Stomach (tissue), 9 donors: ENCODE results near the gene ITPRID1. TPM values are rescaled to one million over a fixed set of nuclear protein-coding genes. Genes with fewer than 3 reads are reported as not detected.

Experiments used
- DNase-seq, 2 donors: peaks; one replicate each; pipeline versions ENCODE4 v3.0.0 to v3.0.0-alpha.2; 2013 to 2019
- H3K27ac ChIP-seq, 5 donors: fragments of 200-600 bp in 4 of 5; sonication (generic) in 4 of 5; one replicate each; pipeline ENCODE4 v1.5.1; 2013 to 2019; ENCODE audit warnings: mild to moderate bottlenecking in 1 of 5, moderate library complexity in 1 of 5
- H3K27me3 ChIP-seq, 3 donors: fragments of 200-600 bp; sonication (generic); one replicate each; pipeline ENCODE4 v1.5.1; 2017 to 2019; ENCODE audit warnings: mixed run types in 1 of 3
- H3K36me3 ChIP-seq, 4 donors: fragments of 200-600 bp; sonication (generic); 1 replicate in 3 of 4; 2 replicates in 1 of 4; pipeline ENCODE4 v1.5.1; 2016 to 2019
- H3K4me1 ChIP-seq, 4 donors: fragments of 200-600 bp; sonication (generic); one replicate each; pipeline ENCODE4 v1.5.1; 2016 to 2019
- H3K4me3 ChIP-seq, 4 donors: fragments of 200-600 bp; sonication (generic) in 3 of 4; one replicate each; pipeline ENCODE4 v1.5.1; 2016 to 2019; ENCODE audit warnings: mild to moderate bottlenecking in 1 of 4
- H3K9me3 ChIP-seq, 4 donors: fragments of 200-600 bp; sonication (generic); one replicate each; pipeline ENCODE4 v1.5.1; 2016 to 2019
- CTCF ChIP-seq, 7 experiments: fragments of 450-650 bp in 4 of 7; fragments of 200-600 bp in 3 of 7; sonication (generic) in 3 of 7; IDR thresholded peaks; one replicate each; pipeline ENCODE4 v1.5.1; 2016 to 2019; ENCODE audit warnings: antibody characterized with exemption in 7 of 7, control low read depth in 2 of 7, mild to moderate bottlenecking in 1 of 7
- EP300 ChIP-seq: sonication (generic); formaldehyde crosslinking; IDR thresholded peaks from one replicate; pipeline ENCODE4 v1.6.1; 2017; ENCODE audit warnings: antibody characterized with exemption
- POLR2A ChIP-seq, 4 donors: fragments of 450-650 bp; IDR thresholded peaks; one replicate each; pipeline ENCODE4 v1.6.1; 2016; ENCODE audit warnings: antibody characterized with exemption in 4 of 4, control low read depth in 2 of 4, mild to moderate bottlenecking in 1 of 4, moderate library complexity in 1 of 4
- POLR2AphosphoS5 ChIP-seq, 3 donors: sonication (generic); formaldehyde crosslinking; IDR thresholded peaks; one replicate each; pipeline ENCODE4 v1.6.1; 2016; ENCODE audit warnings: antibody characterized with exemption in 3 of 3
- WGBS, 5 donors: extraction: QIAGEN DNeasy Blood & Tissue Kit in 3 of 5; methylation state at CpG; one replicate each; pipeline versions ENCODE4 v1.1.5 to v1.1.7; 2013 to 2018; 5-methylcytosine and 5-hydroxymethylcytosine counted together
- intact Hi-C: fragments of 100-400 bp; cut with DNase I; formaldehyde crosslinking; loops from one replicate; pipeline ENCODE4 v1.15.1; 2023; ENCODE audit warnings: low total_unique reads
- polyA plus RNA-seq, 3 donors: library from polyadenylated mRNA; stranded (reverse); fragments of 200-250 nt; gene quantifications; one replicate each; pipeline ENCODE4 v1.2.3, GENCODE V29; 2013
- total RNA-seq, 5 donors: library from RNA; depleted of rRNA; stranded (reverse); fragments of >200 nt; gene quantifications; one replicate each; pipeline versions ENCODE4 v1.1.0 to v1.2.3, GENCODE V29; 2014 to 2016
- donor health status: healthy with polysubstance abuse.
- donor health status: Bipolar disorder and iron deficiency.
- donor health status: healthy.

The ITPRID1 gene
- total and polyA plus RNA-seq, 8 donors, result 0.18 to 0.58 (median 0.34) TPM; not detected in 2

GRCh38 chr7:31679574-31680305, 165.8 kb downstream of the ITPRID1 start:
- 89 to 92% (median 90%) methylated on average over 12 of the region's 12 CpGs for WGBS, 5 donors
- H3K9me3 ChIP-seq, result no peaks in the 10 kb centered on the region
- TF ChIP-seq POLR2A (IDR thresholded peaks at IDR 0.05) (no peak), CTCF (IDR thresholded peaks at IDR 0.05) (no peak), EP300 (no peak), POLR2AphosphoS5 (IDR thresholded peaks at IDR 0.05) (no peak)
- H3K27ac ChIP-seq, result no peak overlapping the region
- intact Hi-C loops, result no loop called here
- DNase-seq, result peak in 1 of 2 donors; percentile 21
- no peaks in the 10 kb centered on the region for H3K4me1 ChIP-seq
- H3K27me3 ChIP-seq, result no peaks in the 10 kb centered on the region
- H3K4me3 ChIP-seq, result no peak overlapping the region
- H3K36me3 ChIP-seq, result no peaks in the 10 kb centered on the region

GRCh38 chr7:31683445-31684225, 169.7 kb downstream of the ITPRID1 start:
- Histone ChIP-seq H3K4me3 (no peak overlapping the region), H3K27me3 (peaks cover 0 to 4% (median 0%) of the 10 kb centered on the region in 3 donors), H3K9me3 (no peaks in the 10 kb centered on the region), H3K4me1 (no peaks in the 10 kb centered on the region), H3K36me3 (no peaks in the 10 kb centered on the region), H3K27ac (no peak overlapping the region)
- intact Hi-C loops, result no loop called here
- DNase-seq, result no peak
- no peak for TF ChIP-seq POLR2A (IDR thresholded peaks at IDR 0.05)
- no peak for TF ChIP-seq POLR2AphosphoS5 (IDR thresholded peaks at IDR 0.05)
- TF ChIP-seq CTCF (IDR thresholded peaks at IDR 0.05), result no peak
- no peak for TF ChIP-seq EP300
- 42 to 59% (median 53%) methylated on average over 5 of the region's 5 CpGs for WGBS, 5 donors

GRCh38 chr7:31687024-31687748, 173.3 kb downstream of the ITPRID1 start, which contains the start of gene PPP1R17:
Gene PPP1R17 (plus strand): TSS chr7:31687215. CDS start chr7:31692442, 5,227 bp downstream.
- WGBS, 5 donors, result 32 to 46% (median 39%) methylated on average over 14 of the region's 14 CpGs
- Histone ChIP-seq H3K4me1 (no peaks in the 10 kb centered on the region), H3K36me3 (no peaks in the 10 kb centered on the region), H3K9me3 (no peaks in the 10 kb centered on the region), H3K27me3 (peaks cover 0 to 4% (median 0%) of the 10 kb centered on the region in 3 donors), H3K27ac (no peak within 1 kb of the TSS), H3K4me3 (no peak within 1 kb of the TSS)
- peak in 1 of 2 donors; percentile 70 for DNase-seq
- intact Hi-C loops, result no loop called here
- TF ChIP-seq EP300 (no peak), POLR2AphosphoS5 (IDR thresholded peaks at IDR 0.05) (no peak), POLR2A (IDR thresholded peaks at IDR 0.05) (no peak), CTCF (IDR thresholded peaks at IDR 0.05) (no peak)

- H3K27ac ChIP-seq, result no peak overlapping the region
- intact Hi-C loops, result no loop called here
- no peaks in the 10 kb centered on the region for H3K36me3 ChIP-seq
- TF ChIP-seq POLR2AphosphoS5 (IDR thresholded peaks at IDR 0.05), result no peak
- TF ChIP-seq EP300, result no peak
- no peak for TF ChIP-seq CTCF (IDR thresholded peaks at IDR 0.05)
- TF ChIP-seq POLR2A (IDR thresholded peaks at IDR 0.05), result no peak
- H3K4me1 ChIP-seq, result no peaks in the 10 kb centered on the region
- DNase-seq, result no peak
- no peaks in the 10 kb centered on the region for H3K9me3 ChIP-seq
- WGBS, 5 donors, result 63 to 77% (median 73%) methylated on average over 3 of the region's 3 CpGs
- peaks cover 0 to 4% (median 0%) of the 10 kb centered on the region in 3 donors for H3K27me3 ChIP-seq
- no peak overlapping the region for H3K4me3 ChIP-seq
These were observed 174.5 kb downstream of the ITPRID1 start for GRCh38 chr7:31688372-31688771.
